BLaER1 treated with 17β-estradiol and CSF1 and Interleukin-3, amounts not matched to agents 10 nM and 100 nM (cell line): ENCODE results near the gene SC5D.

ENCODE experiments used
- H3K27ac ChIP-seq, 11 experiments: shearing (Covaris generic); formaldehyde crosslinking; 2 replicates each; pipeline ENCODE4 v1.8.1; 2022
- H3K27me3 ChIP-seq, 11 experiments: shearing (Covaris generic); formaldehyde crosslinking; 2 replicates each; pipeline ENCODE4 v1.8.1; 2022
- H3K36me3 ChIP-seq, 11 experiments: shearing (Covaris generic); formaldehyde crosslinking; 2 replicates each; pipeline ENCODE4 v1.8.1; 2022
- H3K4me1 ChIP-seq, 10 experiments: shearing (Covaris generic); formaldehyde crosslinking; 2 replicates each; pipeline ENCODE4 v1.8.1; 2022
- H3K4me2 ChIP-seq, 11 experiments: shearing (Covaris generic); formaldehyde crosslinking; 2 replicates each; pipeline ENCODE4 v1.8.1; 2022
- H3K4me3 ChIP-seq, 10 experiments: shearing (Covaris generic); formaldehyde crosslinking; 2 replicates each; pipeline ENCODE4 v1.8.1; 2022
- H3K9ac ChIP-seq, 11 experiments: shearing (Covaris generic); formaldehyde crosslinking; 2 replicates each; pipeline ENCODE4 v1.8.1; 2022
- H3K9me3 ChIP-seq, 11 experiments: shearing (Covaris generic); formaldehyde crosslinking; replicated peaks in 1 of 11; 2 replicates each; pipeline ENCODE4 v1.8.1; 2022
- H4K20me1 ChIP-seq, 11 experiments: shearing (Covaris generic); formaldehyde crosslinking; 2 replicates each; pipeline ENCODE4 v1.8.1; 2022
- Cebpa-rat ChIP-seq, 11 experiments: shearing (Covaris generic); IDR thresholded peaks; 2 replicates each; pipeline ENCODE4 v1.8.1; 2022

SC5D gene

DNA sequence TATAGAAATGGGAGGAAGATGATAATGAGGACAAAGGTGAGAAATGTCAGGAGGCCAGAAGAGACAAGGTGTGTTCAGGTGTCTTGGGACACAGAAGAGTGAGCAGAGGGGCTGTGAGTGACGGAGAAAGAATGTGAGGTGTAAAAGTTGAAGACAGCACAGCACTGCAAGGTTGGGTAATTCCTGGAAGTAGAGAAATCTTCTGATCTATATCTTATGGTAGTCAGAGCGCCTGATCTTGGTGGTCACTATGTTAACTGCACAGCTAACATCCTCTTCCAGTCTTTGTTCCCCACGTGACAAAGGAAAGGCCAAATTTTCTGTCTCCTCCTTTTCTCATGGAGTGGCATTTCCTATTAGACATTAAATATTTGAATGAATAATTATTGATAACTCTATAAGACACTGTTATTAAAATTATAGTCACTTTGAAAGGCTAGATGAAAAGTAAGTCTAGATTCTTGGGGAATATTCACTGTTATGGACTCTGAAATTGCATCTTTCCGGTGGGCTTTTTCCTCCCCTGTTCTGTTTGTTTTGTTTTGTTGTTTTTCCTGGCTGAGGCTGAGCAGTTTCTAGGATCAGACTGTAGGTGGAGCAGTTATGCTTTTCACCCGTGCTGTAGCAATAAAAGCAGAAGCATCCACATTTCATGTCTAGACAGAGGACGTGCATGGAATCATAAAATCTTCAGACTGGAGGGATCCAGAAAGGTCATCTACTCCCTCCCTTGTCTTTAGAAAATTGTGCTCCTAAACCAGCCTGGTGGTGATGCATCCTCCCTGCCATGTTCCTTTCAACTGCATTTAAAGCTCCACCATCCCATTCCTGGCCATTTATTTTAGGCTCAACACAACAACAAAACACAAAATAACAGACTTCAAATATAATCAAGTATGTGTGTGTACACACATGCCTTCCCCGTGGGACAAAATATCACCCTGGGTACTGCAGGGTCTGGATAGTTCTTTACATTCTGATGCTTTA lies 26.6 kb downstream of the SC5D start:
- Histone ChIP-seq H3K36me3 (no peaks in the 10 kb centered on the region), H3K4me2 (peak overlapping the region in 3 of 11 experiments; percentile 14 to 37 (median 36); a peak in 4 of 22 replicates), H3K9me3 (peaks cover 0 to 12% (median 0%) of the 10 kb centered on the region in 11 experiments; a peak in 4 of 22 replicates), H4K20me1 (no peaks in the 10 kb centered on the region), H3K4me3 (no peak overlapping the region), H3K4me1 (peaks cover 0 to 31% (median 9%) of the 10 kb centered on the region in 10 experiments; a peak in 13 of 20 replicates), H3K27me3 (no peaks in the 10 kb centered on the region), H3K27ac (peak overlapping the region in 4 of 11 experiments; percentile 2 to 46 (median 26); a peak in 5 of 22 replicates), H3K9ac (0 out of 22 replicates have a peak overlapping the region, but pooled peaks of 1 of the 11 experiments have one; percentile 23)
- no peak for TF ChIP-seq Cebpa-rat (IDR thresholded peaks at IDR 0.05)

DNA sequence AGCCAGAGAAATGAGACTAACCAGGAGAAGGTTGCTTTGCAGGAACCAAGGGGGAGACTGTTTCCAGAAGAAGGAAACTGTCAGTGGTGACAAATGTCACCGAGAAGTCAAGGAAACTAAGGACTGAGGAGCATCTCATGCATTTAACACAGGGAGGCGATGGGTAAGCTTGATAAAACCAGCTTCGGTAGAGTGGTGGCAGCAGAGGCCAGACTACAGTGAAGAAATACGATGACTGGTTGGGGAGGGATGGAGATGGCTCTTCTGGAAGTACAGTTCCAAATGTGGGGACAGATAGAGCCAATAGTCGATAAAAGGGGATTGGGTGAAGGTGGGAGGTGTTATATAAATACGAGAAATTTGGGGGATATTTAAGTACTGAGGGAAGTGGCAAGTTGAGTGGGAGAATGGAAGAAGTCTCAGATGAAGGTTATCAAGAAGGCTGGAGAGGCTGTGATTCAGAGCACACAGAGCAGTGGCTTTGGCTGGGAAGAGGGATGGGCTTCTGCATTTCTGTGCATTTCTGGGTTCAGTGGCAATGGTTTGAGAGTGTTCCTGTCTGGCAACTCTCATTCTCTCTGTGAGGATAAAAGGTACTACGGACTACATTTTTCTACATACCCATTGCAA lies 29.2 kb downstream of the SC5D start:
- Histone ChIP-seq H3K36me3 (no peaks in the 10 kb centered on the region), H3K27me3 (peaks cover 0 to 5% (median 0%) of the 10 kb centered on the region in 11 experiments; a peak in 1 of 22 replicates), H3K9ac (no peak overlapping the region), H3K9me3 (no peaks in the 10 kb centered on the region), H3K4me3 (no peak overlapping the region), H3K4me1 (peaks cover 0 to 37% (median 9%) of the 10 kb centered on the region in 10 experiments; a peak in 13 of 20 replicates), H3K27ac (no peak overlapping the region; a peak in 1 of 22 replicates), H4K20me1 (no peaks in the 10 kb centered on the region), H3K4me2 (peak overlapping the region in 2 of 11 experiments; percentile 15; a peak in 5 of 22 replicates)
- TF ChIP-seq Cebpa-rat (IDR thresholded peaks at IDR 0.05), result no peak

DNA sequence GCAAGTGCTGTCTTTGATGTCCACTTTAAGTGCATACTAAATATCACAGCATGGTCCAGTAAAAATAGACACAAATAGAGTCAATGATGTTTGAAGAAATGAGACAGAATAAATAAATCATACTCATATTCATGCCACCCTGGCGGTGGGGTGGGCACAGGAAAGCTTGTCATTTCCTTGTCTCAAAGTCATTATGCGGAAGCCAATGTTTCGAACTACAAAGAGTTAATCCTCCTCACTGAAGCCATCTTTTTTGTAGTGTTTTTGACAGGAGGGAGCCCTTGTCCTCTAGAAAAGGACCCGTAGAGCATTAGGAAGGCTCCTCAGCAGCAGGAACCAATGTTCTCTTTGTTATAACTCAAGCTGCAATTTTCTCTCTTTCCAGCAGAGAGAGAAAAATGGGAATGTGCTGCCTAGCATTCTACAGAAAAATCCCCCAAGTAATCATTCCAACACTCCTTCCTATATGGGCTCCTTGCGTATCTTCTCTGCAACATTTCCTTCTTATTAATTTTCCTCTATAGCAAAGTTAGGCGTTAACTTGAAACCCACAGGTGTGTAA lies 30.6 kb downstream of the SC5D start:
- no peak for TF ChIP-seq Cebpa-rat (IDR thresholded peaks at IDR 0.05)
- no peaks in the 10 kb centered on the region for H3K36me3 ChIP-seq
- H3K9ac ChIP-seq, result no peak overlapping the region
- no peak overlapping the region for H3K27ac ChIP-seq
- no peak overlapping the region for H3K4me3 ChIP-seq
- no peaks in the 10 kb centered on the region for H4K20me1 ChIP-seq
- peaks cover 6 to 46% (median 19%) of the 10 kb centered on the region in 10 experiments for H3K4me1 ChIP-seq
- H3K27me3 ChIP-seq, result peaks cover 0 to 12% (median 0%) of the 10 kb centered on the region in 11 experiments; a peak in 2 of 22 replicates
- H3K9me3 ChIP-seq, result no peaks in the 10 kb centered on the region
- H3K4me2 ChIP-seq, result peak overlapping the region in 2 of 11 experiments; percentile 34 to 38; a peak in 3 of 22 replicates

DNA sequence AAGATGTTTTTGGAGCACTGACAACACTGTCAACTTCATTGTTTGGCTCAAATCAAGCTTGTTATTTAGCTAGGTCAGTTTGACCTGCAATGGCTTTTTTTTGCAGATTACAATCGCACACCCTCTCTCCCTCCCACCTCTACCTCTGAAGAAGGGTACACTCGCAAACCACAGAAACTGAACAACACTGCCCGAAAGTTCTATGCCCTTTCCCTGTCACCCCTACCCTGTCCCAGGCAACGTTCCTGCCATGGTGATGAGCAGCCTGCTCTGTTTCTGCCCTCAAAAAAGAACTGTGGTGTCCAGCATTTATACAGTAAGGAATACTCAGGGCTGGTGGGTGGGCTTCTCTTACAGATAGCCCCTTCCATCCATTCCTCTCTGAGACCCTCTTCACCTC lies 33.7 kb downstream of the SC5D start:
- Histone ChIP-seq H3K4me2 (no peak overlapping the region), H4K20me1 (no peaks in the 10 kb centered on the region), H3K4me1 (peaks cover 12 to 54% (median 37%) of the 10 kb centered on the region in 10 experiments), H3K9me3 (no peaks in the 10 kb centered on the region), H3K36me3 (no peaks in the 10 kb centered on the region), H3K27ac (no peak overlapping the region), H3K27me3 (peaks cover 0 to 19% (median 0%) of the 10 kb centered on the region in 11 experiments; a peak in 2 of 22 replicates), H3K4me3 (no peak overlapping the region), H3K9ac (no peak overlapping the region)
- TF ChIP-seq Cebpa-rat (IDR thresholded peaks at IDR 0.05), result no peak

DNA sequence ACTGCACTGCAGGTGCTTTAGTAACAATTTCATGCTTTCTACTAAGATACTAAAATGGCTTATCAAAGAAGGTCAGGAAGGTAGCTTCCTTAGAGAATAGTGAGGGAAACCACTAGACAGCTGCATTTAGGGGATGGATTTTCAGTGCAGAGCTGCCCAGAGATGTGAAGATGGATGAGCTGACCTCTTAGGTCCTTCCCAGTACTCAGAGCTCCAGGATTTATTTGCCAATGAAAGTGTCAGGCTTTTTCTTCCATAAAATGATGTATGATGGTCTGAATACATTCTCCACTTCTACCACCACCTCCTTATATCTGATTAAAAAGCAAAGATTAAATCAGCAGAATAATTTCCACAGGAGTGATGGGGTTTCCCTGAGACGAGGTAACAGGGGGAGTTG lies 35.0 kb downstream of the SC5D start:
- Histone ChIP-seq H3K27ac (no peak overlapping the region), H3K27me3 (peaks cover 0 to 19% (median 0%) of the 10 kb centered on the region in 11 experiments; a peak in 2 of 22 replicates), H3K4me2 (peak overlapping the region in 10 of 11 experiments; percentile 2 to 91 (median 82); a peak in 19 of 22 replicates)

DNA sequence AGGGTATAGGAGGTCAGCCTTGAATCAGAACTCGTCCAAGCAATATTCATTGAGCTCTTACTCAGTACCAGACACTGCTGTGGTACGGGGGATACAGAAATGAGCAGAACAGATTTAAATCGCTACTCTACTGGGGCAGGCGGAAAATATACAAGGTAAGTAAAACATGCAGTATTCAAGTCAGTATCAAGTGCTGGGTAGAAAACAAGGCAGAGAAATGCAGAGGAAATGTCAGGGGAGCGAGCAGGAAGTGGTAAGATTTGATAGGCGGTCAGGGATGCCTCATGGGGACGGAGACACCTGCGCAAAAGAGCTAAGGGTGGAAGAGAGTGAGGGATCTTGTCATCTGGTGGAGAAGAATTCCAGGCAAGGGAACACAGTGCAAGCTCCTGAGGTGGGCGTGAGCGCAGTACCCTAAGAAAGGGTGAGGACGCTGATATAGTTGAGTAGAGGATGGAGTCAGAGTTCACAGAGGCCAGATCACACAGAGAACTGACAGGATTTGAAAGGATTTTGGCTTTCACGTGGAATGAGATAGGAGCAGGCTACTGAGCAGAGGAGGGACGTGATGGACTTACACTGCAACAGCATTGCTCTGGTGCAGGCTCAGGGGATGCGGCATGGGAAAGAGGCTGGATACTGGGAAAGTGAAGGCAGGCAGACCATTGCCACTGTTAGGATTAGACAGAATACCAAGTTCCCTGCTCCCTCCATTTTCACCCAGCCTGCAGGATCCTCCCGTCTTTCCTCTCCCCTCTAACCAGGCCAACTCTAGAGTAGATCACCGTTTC lies 35.8 kb downstream of the SC5D start:
- 0 out of 20 replicates have a peak overlapping the region, but pooled peaks of 2 of the 10 experiments have one; percentile 3 to 22 for H3K4me3 ChIP-seq
- peak overlapping the region; percentile 2 to 91 (median 80) for H3K4me2 ChIP-seq
- no peaks in the 10 kb centered on the region for H4K20me1 ChIP-seq
- H3K36me3 ChIP-seq, result no peaks in the 10 kb centered on the region
- peaks cover 0 to 19% (median 0%) of the 10 kb centered on the region in 11 experiments; a peak in 2 of 22 replicates for H3K27me3 ChIP-seq
- peaks cover 0 to 9% (median 0%) of the 10 kb centered on the region in 11 experiments; a peak in 3 of 22 replicates for H3K9me3 ChIP-seq
- peaks cover 12 to 38% (median 31%) of the 10 kb centered on the region in 10 experiments for H3K4me1 ChIP-seq
- peak overlapping the region in 2 of 11 experiments; percentile 14 to 16; a peak in 1 of 22 replicates for H3K9ac ChIP-seq
- TF ChIP-seq Cebpa-rat (IDR thresholded peaks at IDR 0.05), result no peak
- peak overlapping the region in 4 of 11 experiments; percentile 5 to 52 (median 26); a peak in 4 of 22 replicates for H3K27ac ChIP-seq

More for the DNA sequence above, 35.0 kb downstream of the SC5D start:
- no peak for TF ChIP-seq Cebpa-rat (IDR thresholded peaks at IDR 0.05)
- Histone ChIP-seq H3K9me3 (peaks cover 0 to 2% (median 0%) of the 10 kb centered on the region in 11 experiments; a peak in 1 of 22 replicates), H3K4me3 (no peak overlapping the region), H3K36me3 (no peaks in the 10 kb centered on the region), H4K20me1 (no peaks in the 10 kb centered on the region), H3K9ac (no peak overlapping the region), H3K4me1 (peaks cover 12 to 43% (median 33%) of the 10 kb centered on the region in 10 experiments)

DNA sequence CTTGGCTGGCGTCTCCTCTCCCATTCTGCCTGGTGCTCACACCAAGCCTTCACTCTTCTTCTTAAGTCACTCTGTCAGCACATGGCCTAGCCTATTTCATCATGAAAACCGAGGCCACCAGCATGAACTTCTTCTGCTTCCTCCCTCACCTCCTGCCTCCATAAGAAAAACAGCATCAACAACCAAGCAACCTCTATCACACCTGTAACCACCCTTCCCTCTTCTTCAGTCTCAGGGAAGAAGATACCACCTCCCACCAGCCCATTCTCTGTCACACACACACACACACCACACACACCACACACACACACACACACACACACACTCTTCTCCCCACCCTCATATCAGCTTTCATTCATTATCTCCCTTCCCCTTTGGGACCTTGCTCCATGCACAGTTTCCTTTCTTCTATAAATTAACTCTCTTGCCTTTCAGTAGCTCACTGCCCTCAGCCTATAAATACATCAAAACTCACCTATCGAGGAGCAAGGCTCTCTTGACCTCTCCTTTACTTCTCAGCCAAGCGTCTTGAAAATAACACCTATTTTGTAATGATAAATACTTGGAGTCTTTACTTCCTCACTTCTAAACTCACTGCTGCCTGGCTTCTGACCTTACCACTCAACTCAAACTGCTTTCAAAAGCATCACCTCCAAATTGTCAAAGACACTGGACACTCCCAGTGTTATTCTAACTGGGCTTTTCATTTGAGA lies 36.6 kb downstream of the SC5D start:
- Histone ChIP-seq H3K4me3 (0 out of 20 replicates have a peak overlapping the region, but pooled peaks of 1 of the 10 experiments have one; percentile 22), H3K4me2 (peak overlapping the region; percentile 2 to 91 (median 80)), H3K4me1 (peaks cover 12 to 37% (median 31%) of the 10 kb centered on the region in 10 experiments), H4K20me1 (no peaks in the 10 kb centered on the region), H3K9me3 (peaks cover 0 to 9% (median 0%) of the 10 kb centered on the region in 11 experiments; a peak in 3 of 22 replicates), H3K27ac (peak overlapping the region in 4 of 11 experiments; percentile 5 to 52 (median 26); a peak in 4 of 22 replicates), H3K9ac (peak overlapping the region in 1 of 11 experiments; percentile 16; a peak in 1 of 22 replicates), H3K36me3 (no peaks in the 10 kb centered on the region), H3K27me3 (peaks cover 0 to 19% (median 0%) of the 10 kb centered on the region in 11 experiments; a peak in 2 of 22 replicates)
- TF ChIP-seq Cebpa-rat (IDR thresholded peaks at IDR 0.05), result no peak
